ENCODE measurements around the gene CSRP1. TPM values are rescaled to one million over a fixed set of nuclear protein-coding genes. Genes with fewer than 3 reads are reported as not detected.

Gene CSRP1
- polyA plus RNA-seq, 1 donor from 2014 or later, result 53.4 TPM

Other genes starting within 250 kb of the CSRP1 start
- not detected for gene PKP1, start 223.6 kb downstream of the CSRP1 start, polyA plus RNA-seq
- gene TNNT2, start 129.4 kb downstream of the CSRP1 start, polyA plus RNA-seq, result not detected
- not detected for gene LAD1, start 107.8 kb downstream of the CSRP1 start, polyA plus RNA-seq
- not detected for gene TNNI1, start 85.4 kb downstream of the CSRP1 start, polyA plus RNA-seq
- 0.64 TPM for gene PHLDA3, start 37.9 kb downstream of the CSRP1 start, polyA plus RNA-seq
- gene NAV1, start 32.0 kb upstream of the CSRP1 start, polyA plus RNA-seq, result 1.3 TPM

All from IgD-negative memory B cell (primary cell).